Keratinocyte (primary cell): ENCODE data around the gene CDK14. TPM values are rescaled to one million over a fixed set of nuclear protein-coding genes. Genes with fewer than 3 reads are reported as not detected.

Experiments used
- DNase-seq: peaks from one replicate; pipeline ENCODE4 v3.0.0-alpha.2; 2011; ENCODE audit warnings: low read depth, missing footprints, low spot score
- FAIRE-seq: peaks from 2 replicates; lab custom pipeline; 2011; peaks lifted over from hg19 to GRCh38; lab: Jason Lieb, UNC
- H2AFZ ChIP-seq: 2 replicates; pipeline ENCODE4 v1.6.0; 2012; ENCODE audit warnings: low read length, control low read depth, inconsistent platforms; ENCODE audit not compliant: control insufficient read depth
- H3K27ac ChIP-seq: 2 replicates; pipeline ENCODE4 v1.5.1; 2011; ENCODE audit warnings: low read length; ENCODE audit not compliant: control insufficient read depth, insufficient read depth
- H3K27me3 ChIP-seq: 3 replicates; pipeline ENCODE4 v1.6.0; 2011; ENCODE audit warnings: low read length; ENCODE audit not compliant: control insufficient read depth, insufficient read depth; ENCODE audit errors: extremely low read depth
- H3K36me3 ChIP-seq, 2 experiments: 2 replicates in 1 of 2; 3 replicates in 1 of 2; pipeline ENCODE4 v1.5.1; 2011; ENCODE audit warnings: low read length in 2 of 2, mild to moderate bottlenecking in 1 of 2; ENCODE audit not compliant: control insufficient read depth in 2 of 2, insufficient read depth in 2 of 2; ENCODE audit errors: extremely low read depth in 1 of 2
- H3K4me1 ChIP-seq: 3 replicates; pipeline ENCODE4 v1.5.1; 2011; ENCODE audit warnings: low read length; ENCODE audit not compliant: control insufficient read depth, insufficient read depth; ENCODE audit errors: extremely low read depth
- H3K4me2 ChIP-seq: 3 replicates; pipeline ENCODE4 v1.6.0; 2011; ENCODE audit warnings: low read depth, low read length; ENCODE audit not compliant: control insufficient read depth, insufficient read depth; ENCODE audit errors: extremely low read depth
- H3K4me3 ChIP-seq, 3 experiments: fragments of 200-600 bp in 1 of 3; sonication (generic) in 1 of 3; 2 replicates in 2 of 3; 3 replicates in 1 of 3; pipeline ENCODE4 v1.5.1; 2011 to 2016; ENCODE audit warnings: low read length in 3 of 3, mild to moderate bottlenecking in 3 of 3, control low read depth in 2 of 3, inconsistent platforms in 1 of 3, low read depth in 1 of 3, mixed read lengths in 1 of 3, mixed run types in 1 of 3, moderate library complexity in 1 of 3; ENCODE audit not compliant: control insufficient read depth in 2 of 3, insufficient read depth in 2 of 3; ENCODE audit errors: extremely low read depth in 1 of 3
- H3K79me2 ChIP-seq: 2 replicates; pipeline ENCODE4 v1.6.0; 2012; ENCODE audit warnings: low read length; ENCODE audit not compliant: control insufficient read depth, insufficient read depth
- H3K9ac ChIP-seq: 3 replicates; pipeline ENCODE4 v1.6.0; 2011; ENCODE audit warnings: low read length; ENCODE audit not compliant: control insufficient read depth, insufficient read depth; ENCODE audit errors: extremely low read depth
- H3K9me1 ChIP-seq: 3 replicates; pipeline ENCODE4 v1.6.0; 2011; ENCODE audit warnings: low read length; ENCODE audit not compliant: control insufficient read depth, insufficient read depth; ENCODE audit errors: extremely low read depth
- H3K9me3 ChIP-seq: 2 replicates; pipeline ENCODE4 v1.5.1; 2012; ENCODE audit warnings: low read depth, low read length; ENCODE audit not compliant: control insufficient read depth
- H4K20me1 ChIP-seq: 3 replicates; pipeline ENCODE4 v1.6.0; 2011; ENCODE audit warnings: low read length; ENCODE audit not compliant: control insufficient read depth, insufficient read depth; ENCODE audit errors: extremely low read depth
- CTCF ChIP-seq, 3 experiments: IDR thresholded peaks in 1 of 3; conservative IDR thresholded peaks in 1 of 3; optimal IDR thresholded peaks in 1 of 3; 2 replicates in 2 of 3; 3 replicates in 1 of 3; pipeline versions ENCODE3 to v1.5.1; 2011; ENCODE audit warnings: low read length in 3 of 3, mild to moderate bottlenecking in 3 of 3, moderate library complexity in 2 of 3, control low read depth in 1 of 3, inconsistent platforms in 1 of 3; ENCODE audit not compliant: insufficient read depth in 2 of 3; ENCODE audit errors: extremely low read depth in 1 of 3
- EZH2 ChIP-seq: IDR thresholded peaks from one replicate; pipeline ENCODE4 v1.6.1; 2012; ENCODE audit warnings: inconsistent platforms, mild to moderate bottlenecking, low read length, moderate library complexity
- dilution Hi-C: fragments of 300-500 bp; cut with MboI; formaldehyde crosslinking; loops from one replicate; pipeline ENCODE4 v1.7.0; 2020; ENCODE audit warnings: low sequenced_read_pairs; ENCODE audit not compliant: extremely low pct_ligation_motif_present
- polyA plus RNA-seq, 5 experiments: library from polyadenylated mRNA; depleted of rRNA in 3 of 5; stranded (reverse) in 3 of 5; stranded (forward) in 1 of 5; unstranded in 1 of 5; fragments of >200 nt; gene quantifications; 1 replicate in 1 of 5; 2 replicates in 3 of 5; 3 replicates in 1 of 5; pipeline versions ENCODE4 v1.2.1 to v1.2.3, GENCODE V29; 2011 to 2012; ENCODE audit warnings: missing spikeins in 2 of 5, low read depth in 1 of 5, low replicate concordance in 1 of 5

The CDK14 gene
- polyA plus RNA-seq, 1 donor (not counting 4 experiments of a cell fraction or from before 2014, with no cell fraction given) = 4.0 TPM

GRCh38 chr7:90858546-90858945, 262.4 kb downstream of the CDK14 start:
- Histone ChIP-seq H3K4me2 (no peak overlapping the region), H4K20me1 (no peaks in the 10 kb centered on the region), H3K27me3 (no peaks in the 10 kb centered on the region), H3K79me2 (no peaks in the 10 kb centered on the region), H3K36me3 (no peaks in the 10 kb centered on the region), H3K4me3 (no peak overlapping the region), H3K9me1 (no peaks in the 10 kb centered on the region), H3K4me1 (no peaks in the 10 kb centered on the region), H3K27ac (no peak overlapping the region), H2AFZ (no peak overlapping the region), H3K9ac (no peak overlapping the region), H3K9me3 (no peaks in the 10 kb centered on the region)
- dilution Hi-C loops = no loop called here
- FAIRE-seq (no peak), DNase-seq (no peak)
- TF ChIP-seq CTCF (optimal IDR thresholded peaks at IDR 0.05 in 1 of 3, IDR thresholded peaks at IDR 0.05 in 1 of 3, conservative IDR thresholded peaks at IDR 0.05 in 1 of 3; ENCODE audit: extremely low read depth in 1 of 3, insufficient read depth in 2 of 3, low read length in 3 of 3) = no peak
- TF ChIP-seq EZH2 = no peak

- no peak overlapping the region for H2AFZ ChIP-seq
- no peaks in the 10 kb centered on the region for H3K36me3 ChIP-seq
- no peaks in the 10 kb centered on the region for H3K27me3 ChIP-seq
- dilution Hi-C loops = no loop called here
- FAIRE-seq (no peak), DNase-seq (no peak)
- H3K4me2 ChIP-seq = no peak overlapping the region
- H3K4me3 ChIP-seq = no peak overlapping the region
- H3K9me1 ChIP-seq = no peaks in the 10 kb centered on the region
- no peak overlapping the region for H3K9ac ChIP-seq
- no peaks in the 10 kb centered on the region for H3K9me3 ChIP-seq
- H4K20me1 ChIP-seq = no peaks in the 10 kb centered on the region
- no peak overlapping the region for H3K27ac ChIP-seq
- no peak for TF ChIP-seq CTCF (optimal IDR thresholded peaks at IDR 0.05 in 1 of 3, IDR thresholded peaks at IDR 0.05 in 1 of 3, conservative IDR thresholded peaks at IDR 0.05 in 1 of 3; ENCODE audit: extremely low read depth in 1 of 3, insufficient read depth in 2 of 3, low read length in 3 of 3)
- TF ChIP-seq EZH2 = no peak
- H3K79me2 ChIP-seq = no peaks in the 10 kb centered on the region
- no peaks in the 10 kb centered on the region for H3K4me1 ChIP-seq
These were observed 263.4 kb downstream of the CDK14 start for GRCh38 chr7:90859521-90859920.
